OCI-LY7 (cell line): ENCODE results near the gene ZNF146.

Experiments
- EZH2phosphoT487 ChIP-seq: fragments of 200-600 bp; sonication (generic); IDR thresholded peaks from 2 replicates; pipeline ENCODE4 v1.6.1; 2018; ENCODE audit warnings: low read depth, borderline replicate concordance, mild to moderate bottlenecking, mixed run types, antibody characterized with exemption, low read length, moderate library complexity, mixed read lengths
- TF ChIP-seq, protein P1 (sequence below): fragments of 200-600 bp; sonication (generic); conservative IDR thresholded peaks from 2 replicates; pipeline ENCODE4 v1.5.1; 2014; ENCODE audit warnings: mild to moderate bottlenecking, antibody characterized with exemption, low read length, moderate library complexity, mixed read lengths

DNA sequence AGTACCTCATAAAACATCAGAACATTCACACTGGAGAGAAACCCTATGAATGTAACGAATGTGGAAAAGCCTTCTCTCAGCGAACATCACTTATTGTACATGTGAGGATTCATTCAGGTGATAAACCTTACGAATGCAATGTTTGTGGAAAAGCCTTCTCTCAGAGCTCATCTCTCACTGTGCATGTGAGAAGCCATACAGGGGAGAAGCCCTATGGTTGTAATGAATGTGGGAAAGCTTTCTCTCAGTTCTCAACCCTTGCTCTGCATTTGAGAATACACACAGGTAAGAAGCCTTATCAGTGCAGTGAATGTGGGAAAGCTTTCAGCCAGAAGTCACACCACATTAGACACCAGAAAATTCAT, 22.0 kb downstream of the ZNF146 start:
- TF ChIP-seq, protein P1, sequence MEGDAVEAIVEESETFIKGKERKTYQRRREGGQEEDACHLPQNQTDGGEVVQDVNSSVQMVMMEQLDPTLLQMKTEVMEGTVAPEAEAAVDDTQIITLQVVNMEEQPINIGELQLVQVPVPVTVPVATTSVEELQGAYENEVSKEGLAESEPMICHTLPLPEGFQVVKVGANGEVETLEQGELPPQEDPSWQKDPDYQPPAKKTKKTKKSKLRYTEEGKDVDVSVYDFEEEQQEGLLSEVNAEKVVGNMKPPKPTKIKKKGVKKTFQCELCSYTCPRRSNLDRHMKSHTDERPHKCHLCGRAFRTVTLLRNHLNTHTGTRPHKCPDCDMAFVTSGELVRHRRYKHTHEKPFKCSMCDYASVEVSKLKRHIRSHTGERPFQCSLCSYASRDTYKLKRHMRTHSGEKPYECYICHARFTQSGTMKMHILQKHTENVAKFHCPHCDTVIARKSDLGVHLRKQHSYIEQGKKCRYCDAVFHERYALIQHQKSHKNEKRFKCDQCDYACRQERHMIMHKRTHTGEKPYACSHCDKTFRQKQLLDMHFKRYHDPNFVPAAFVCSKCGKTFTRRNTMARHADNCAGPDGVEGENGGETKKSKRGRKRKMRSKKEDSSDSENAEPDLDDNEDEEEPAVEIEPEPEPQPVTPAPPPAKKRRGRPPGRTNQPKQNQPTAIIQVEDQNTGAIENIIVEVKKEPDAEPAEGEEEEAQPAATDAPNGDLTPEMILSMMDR: no peak
- TF ChIP-seq EZH2phosphoT487: no peak
